HCT116 (cell line): ENCODE measurements around the gene ELOVL5.
"Not testable (repeated sequence)": the region's sequence is repeated elsewhere in the genome, so short reads cannot be mapped to it uniquely, and the experiment has no call there.

Source experiments
- CTCF ChIP-seq, 3 experiments: fragments of 200-600 bp in 1 of 3; sonication (generic) in 1 of 3; IDR thresholded peaks in 2 of 3; conservative IDR thresholded peaks in 1 of 3; 2 replicates each; pipeline ENCODE4 v1.5.1; 2012 to 2017; ENCODE audit warnings: low read depth in 2 of 3, low read length in 2 of 3, antibody characterized with exemption in 1 of 3, borderline replicate concordance in 1 of 3, control low read depth in 1 of 3, mild to moderate bottlenecking in 1 of 3, mixed read lengths in 1 of 3, mixed run types in 1 of 3, moderate library complexity in 1 of 3; ENCODE audit not compliant: insufficient read depth in 1 of 3
- POLR2AphosphoS5 ChIP-seq: IDR thresholded peaks from 2 replicates; pipeline ENCODE4 v1.6.1; 2011; ENCODE audit warnings: mild to moderate bottlenecking, low read depth, low read length, moderate library complexity

DNA sequence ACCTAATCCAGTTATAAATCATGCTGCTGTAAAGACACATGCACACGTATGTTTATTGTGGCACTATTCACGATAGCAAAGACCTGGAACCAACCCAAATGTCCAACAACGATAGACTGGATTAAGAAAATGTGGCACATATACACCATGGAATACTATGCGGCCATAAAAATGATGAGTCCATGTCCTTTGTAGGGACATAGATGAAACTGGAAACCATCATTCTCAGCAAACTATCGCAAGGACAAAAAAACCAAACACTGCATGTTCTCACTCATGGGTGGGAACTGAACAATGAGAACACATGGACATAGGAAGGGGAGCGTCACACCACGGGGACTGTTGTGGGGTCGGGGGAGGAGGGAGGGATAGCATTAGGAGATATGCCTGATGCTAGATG lies 31.5 kb downstream of the ELOVL5 start:
- not testable (repeated sequence) for TF ChIP-seq CTCF (IDR thresholded peaks at IDR 0.05 in 2 of 3, conservative IDR thresholded peaks at IDR 0.05 in 1 of 3; ENCODE audit: borderline replicate concordance in 1 of 3, insufficient read depth in 1 of 3, low read depth in 2 of 3, low read length in 2 of 3); POLR2AphosphoS5
